DMS 273 treated with DMSO at 0.1 percent for 48 hours (cell line): ENCODE measurements around the gene CACNA1A.
"Not testable (repeated sequence)": the region's sequence is repeated elsewhere in the genome, so short reads cannot be mapped to it uniquely, and the experiment has no call there.

Experiments
- DNase-seq: peaks from one replicate; lab custom pipeline; 2025; lab: John Stamatoyannopoulos, UW

Gene CACNA1A

DNA sequence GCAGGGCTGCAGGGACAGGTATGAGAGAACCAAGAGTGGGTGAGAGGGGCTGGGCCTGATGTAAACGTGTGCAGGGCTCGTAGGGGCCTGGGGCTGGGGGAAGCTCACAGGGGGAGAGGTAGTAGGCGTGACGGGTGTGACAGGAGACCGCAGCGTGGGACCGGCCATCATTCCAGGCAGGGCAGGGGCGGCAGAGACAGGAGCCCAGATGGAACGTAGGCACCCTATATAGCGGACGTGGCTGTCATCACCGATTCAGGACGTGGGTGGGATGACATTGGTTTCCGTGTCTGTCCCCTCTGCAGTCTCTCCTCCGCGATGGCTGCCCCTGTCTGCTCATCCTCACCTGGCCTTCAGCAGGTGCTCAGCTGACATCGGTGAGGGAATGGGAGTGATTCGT lies 307.6 kb downstream of the CACNA1A start:
- DNase-seq, result no peak

- DNase-seq, result no peak
These were observed 310.6 kb downstream of the CACNA1A start for GRCh38 chr19:13195678-13196077.

DNA sequence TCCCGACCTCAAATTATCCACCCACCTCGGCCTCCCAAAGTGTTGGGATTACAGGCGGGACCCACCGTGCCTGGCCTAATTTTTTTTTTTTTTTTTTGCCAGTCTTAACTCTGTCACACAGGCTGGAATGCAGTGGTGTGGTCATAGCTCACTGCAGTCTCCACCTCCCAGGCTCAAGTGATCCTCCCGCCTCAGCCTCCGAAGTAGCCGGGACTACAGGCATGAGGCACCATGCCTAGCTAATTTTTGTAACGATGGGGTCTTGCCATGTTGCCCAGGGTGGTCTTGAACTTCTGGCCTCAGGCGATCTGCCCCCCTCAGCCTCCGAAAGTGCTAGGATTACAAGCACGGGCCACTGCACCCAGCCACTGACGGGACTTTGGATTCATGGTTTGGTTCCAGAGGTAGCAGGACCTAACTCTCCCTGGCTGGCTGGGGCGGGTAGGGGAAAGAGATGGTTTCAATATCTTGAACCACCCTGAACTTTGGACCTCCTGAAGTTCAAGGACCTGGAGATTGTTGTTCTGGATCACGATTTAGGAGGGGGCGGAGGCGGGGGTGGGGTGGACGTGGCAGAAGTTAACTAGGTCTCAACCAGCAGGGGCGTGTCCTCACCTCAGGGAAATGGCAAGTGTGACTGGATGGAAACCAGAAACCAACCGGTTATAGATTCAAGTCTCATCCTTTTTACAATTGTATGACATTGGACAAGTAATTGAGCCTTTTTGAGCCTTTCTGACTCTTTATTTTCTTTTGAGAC lies 315.3 kb downstream of the CACNA1A start:
- no peak for DNase-seq

GRCh38 chr19:13189600-13189999 lies 316.7 kb downstream of the CACNA1A start:
- no peak for DNase-seq

DNA sequence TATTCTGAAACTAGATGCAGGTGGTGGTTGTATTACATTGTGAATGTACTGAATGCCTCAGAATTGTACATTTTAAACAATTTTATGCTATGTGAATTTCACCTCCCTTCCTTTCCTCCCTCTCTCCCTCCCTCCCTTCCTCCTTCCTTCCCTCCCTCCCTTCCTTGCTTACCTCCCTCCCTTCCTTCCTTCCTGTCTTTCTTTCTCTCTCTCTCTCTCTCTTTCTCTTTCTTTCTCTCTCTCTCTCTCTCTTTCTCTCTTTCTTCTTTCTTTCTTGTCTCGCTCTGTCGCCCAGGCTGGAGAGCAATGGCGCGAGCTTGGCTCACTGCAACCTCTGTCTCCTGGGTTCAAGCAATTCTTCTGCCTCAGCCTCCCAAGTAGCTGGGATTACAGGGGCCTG lies 318.9 kb downstream of the CACNA1A start:
- DNase-seq, result no peak

GRCh38 chr19:13186688-13187087 lies 319.6 kb downstream of the CACNA1A start:
- DNase-seq, result not testable (repeated sequence)

- not testable (repeated sequence) for DNase-seq
These were observed 320.3 kb downstream of the CACNA1A start for GRCh38 chr19:13185763-13186657.

GRCh38 chr19:13184926-13185325 lies 321.4 kb downstream of the CACNA1A start:
- not testable (repeated sequence) for DNase-seq

- DNase-seq, result no peak
These were observed 324.4 kb downstream of the CACNA1A start for GRCh38 chr19:13181747-13182388.

DNA sequence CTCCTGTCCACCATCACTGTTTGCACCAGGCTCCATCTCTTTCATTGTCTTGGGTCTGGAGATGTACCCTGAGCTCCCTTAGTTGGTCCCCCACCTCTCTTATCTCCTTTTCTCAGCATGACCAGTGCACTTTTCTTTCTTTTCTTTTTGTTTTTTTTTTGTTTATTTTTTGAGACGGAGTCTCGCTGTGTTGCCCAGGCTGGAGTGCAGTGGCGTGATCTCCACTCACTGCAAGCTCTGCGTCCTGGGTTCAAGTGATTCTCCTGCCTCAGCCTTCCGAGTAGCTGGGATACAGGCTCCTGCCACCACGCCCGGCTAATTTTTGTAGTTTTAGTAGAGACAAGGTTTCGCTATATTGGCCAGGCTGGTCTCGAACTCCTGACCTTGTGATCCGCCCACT lies 328.0 kb downstream of the CACNA1A start:
- not testable (repeated sequence) for DNase-seq

DNA sequence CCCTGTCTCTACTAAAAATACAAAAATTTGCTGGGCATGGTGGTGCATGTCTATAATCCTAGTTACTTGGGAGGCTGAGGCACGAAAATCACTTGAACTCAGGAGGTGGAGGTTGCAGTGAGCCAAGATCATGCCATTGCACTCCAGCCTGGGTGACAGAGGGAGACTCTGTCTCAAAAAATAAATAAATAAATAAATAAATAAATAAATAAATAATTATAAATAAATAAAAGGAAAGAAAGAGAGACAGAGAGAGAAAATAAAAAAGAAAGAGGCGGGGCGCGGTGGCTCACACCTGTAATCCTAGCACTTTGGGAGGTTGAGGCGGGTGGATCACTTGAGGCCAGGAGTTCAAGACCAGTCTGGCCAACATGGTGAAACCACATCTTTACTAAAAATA lies 328.7 kb downstream of the CACNA1A start:
- DNase-seq, result not testable (repeated sequence)

GRCh38 chr19:13176345-13176744 lies 329.9 kb downstream of the CACNA1A start:
- DNase-seq, result no peak

DNA sequence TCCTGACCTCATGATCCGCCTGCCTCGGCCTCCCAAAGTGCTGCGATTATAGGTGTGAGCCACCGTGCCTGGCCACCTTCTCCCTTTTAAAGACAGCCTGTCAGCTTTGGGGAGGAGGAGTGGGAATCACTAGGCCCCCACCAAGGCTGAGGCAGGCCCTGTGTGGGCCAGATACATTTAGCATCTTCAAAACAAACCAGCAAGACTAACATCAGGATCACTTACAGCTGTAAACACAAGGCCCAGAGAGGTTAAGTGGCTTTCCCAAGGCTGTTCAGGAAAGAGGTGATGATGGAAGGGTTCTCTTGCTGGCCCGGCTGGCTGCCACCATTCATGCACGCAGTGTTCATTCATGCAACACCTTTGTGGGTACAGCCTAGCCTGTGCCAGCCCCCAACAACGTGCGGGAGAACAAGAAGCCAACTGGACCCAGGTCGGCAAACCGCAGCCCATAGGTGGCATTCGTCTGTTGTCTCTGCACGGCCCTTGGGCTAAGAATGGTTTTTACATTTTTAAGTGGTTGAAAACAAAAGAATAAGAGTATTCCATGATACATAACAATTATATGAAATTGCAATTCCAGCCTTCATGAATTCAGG lies 333.0 kb downstream of the CACNA1A start:
- no peak for DNase-seq

- DNase-seq, result peak; percentile 41
These were observed 333.7 kb downstream of the CACNA1A start for GRCh38 chr19:13172346-13173138.

- DNase-seq, result no peak
These were observed 335.1 kb downstream of the CACNA1A start for GRCh38 chr19:13171146-13171545.

DNA sequence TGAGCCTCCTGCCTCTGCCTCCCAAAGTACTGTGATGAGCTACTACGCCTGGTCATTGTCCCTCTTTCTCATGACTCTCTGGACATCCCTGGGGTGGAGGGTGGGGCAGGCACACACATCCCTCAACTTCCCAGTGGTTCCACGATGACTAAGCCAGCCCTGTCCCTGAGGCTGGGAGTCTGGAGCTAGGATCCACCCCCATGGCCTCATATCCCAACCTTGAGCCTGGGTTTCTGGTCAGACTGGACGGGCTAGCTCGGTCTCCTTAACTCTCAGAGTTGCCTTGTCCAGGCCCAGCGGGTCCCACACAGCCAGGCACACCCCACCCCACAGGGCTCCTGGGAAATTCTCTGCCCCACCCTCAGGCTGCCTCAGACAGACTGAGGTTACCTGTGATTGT lies 336.5 kb downstream of the CACNA1A start:
- no peak for DNase-seq

DNA sequence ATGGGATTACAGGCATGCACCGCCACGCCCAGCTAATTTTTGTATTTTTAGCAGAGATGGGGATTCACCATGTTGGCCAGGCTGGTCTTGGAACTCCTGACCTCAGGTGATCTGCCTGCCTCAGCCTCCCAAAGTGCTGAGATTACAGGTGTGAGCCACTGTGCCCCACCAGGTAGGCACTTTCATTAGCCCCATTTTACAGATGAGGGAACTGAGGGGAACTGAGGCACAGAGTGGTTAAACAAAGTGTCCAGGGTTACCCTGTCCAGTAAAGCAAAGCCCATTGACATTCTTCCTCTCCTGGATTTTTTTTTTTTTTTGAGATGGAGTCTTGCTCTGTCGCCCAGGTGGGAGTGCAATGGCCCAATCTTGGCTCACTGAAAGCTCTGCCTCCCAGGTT lies 340.1 kb downstream of the CACNA1A start:
- DNase-seq, result not testable (repeated sequence)

DNA sequence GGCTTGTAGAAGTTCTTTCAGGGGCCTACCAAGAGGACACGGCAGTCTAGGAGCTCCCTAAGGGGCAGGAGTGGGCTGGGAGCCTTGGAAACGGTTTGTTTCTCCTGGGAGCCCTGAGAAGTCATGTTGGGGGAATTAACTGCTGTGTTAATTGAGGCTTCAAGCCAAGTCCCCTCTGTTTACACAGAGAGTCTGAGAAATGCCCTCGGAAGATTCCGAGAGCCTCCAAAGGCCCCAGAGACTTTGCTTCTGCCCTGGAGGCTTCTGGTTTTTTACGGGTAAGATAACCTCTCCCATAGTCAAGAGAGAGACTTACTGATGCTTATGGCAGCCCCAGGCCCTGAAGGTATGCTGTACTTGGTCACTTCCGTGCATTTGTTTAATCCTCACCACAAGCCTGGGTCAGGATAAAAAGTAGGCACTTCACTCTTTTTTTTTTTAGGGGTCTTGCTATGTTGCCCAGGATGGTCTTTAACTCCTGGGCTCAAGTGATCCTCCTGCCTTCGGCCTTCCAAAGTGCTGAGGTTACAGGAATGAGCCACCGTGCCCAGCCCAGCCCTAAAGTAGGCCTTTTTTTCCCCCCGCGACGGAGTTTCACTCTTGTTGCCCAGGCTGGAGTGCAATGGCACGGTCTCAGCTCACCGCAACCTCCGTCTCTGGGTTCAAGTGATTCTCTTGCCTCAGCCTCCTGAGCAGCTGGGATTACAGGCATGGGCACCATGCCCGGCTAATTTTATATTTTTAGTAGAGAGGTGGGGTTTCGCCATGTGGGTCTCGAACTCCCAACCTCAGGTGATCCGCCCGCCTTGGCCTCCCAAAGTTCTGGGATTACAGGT lies 340.9 kb downstream of the CACNA1A start:
- no peak for DNase-seq

DNA sequence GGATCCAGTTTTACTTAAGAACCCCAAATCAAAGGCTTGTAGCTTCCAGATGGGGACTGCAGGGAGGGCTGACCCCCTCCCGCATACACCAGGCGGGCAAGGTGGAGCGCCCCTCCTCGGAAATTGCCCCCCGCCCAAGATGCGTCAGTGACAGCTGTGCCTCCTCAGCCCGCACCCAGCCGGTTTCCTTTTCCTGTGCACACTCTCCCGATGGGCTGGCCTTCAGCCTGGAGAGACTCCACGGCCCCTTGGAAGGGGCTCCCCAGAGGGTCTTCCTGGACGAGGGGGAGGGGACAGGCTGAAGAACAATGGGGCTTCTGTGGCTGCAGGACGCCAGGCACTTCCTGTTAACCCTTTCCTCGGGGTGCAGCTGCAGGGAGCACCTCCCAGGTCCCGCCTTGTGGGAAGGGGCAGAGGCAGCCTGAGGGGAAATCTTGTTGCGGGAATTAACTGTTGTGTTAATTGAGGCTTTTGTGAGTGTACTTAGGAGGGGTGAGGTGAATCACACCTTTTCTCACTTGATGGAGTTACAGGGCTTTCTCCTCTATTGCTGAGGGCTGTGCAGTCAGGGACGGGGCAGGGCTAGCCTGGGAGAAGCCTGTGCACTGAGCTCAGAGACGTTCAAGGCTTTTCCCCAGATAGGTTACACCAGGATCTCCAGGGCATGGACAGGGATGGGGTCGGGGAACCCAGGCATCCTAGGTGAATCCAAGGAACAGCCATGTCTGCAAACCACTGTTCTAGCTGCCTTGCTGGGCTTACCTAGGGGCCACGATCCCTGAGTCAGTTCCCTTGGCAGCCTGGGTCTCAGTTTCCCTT lies 341.7 kb downstream of the CACNA1A start:
- peak; percentile 41 for DNase-seq
